ENCODE results near the gene SLC2A9.

Gene SLC2A9

GRCh38 chr4:10041036-10041435, 19.7 kb upstream of the SLC2A9 start:
- no peak for DNase-seq

GRCh38 chr4:10040049-10040892, 19.0 kb upstream of the SLC2A9 start:
- DNase-seq = no peak

- no peak for DNase-seq
Observed at GRCh38 chr4:10036807-10037342, 15.6 kb upstream of the SLC2A9 start.

DNA sequence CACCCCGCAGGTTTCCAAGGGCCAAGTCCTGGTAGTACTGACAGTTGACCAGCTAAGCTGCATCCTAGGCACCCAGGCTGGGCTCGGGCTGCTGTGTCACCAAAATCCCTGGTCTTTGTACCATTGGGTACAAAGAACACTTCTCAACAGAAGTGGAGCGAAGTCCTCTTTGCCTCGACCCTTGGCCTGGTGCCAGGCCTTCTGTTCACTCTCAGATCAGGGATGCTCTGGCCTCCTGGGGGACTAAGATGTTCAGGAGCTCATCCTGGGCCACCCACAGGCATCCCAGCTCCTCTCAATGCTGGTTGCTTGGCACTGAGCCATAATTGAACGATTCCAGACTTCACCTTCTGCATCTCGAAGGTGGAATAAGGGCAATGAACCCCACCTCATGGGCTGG, 13.8 kb upstream of the SLC2A9 start:
- no peak for DNase-seq

DNA sequence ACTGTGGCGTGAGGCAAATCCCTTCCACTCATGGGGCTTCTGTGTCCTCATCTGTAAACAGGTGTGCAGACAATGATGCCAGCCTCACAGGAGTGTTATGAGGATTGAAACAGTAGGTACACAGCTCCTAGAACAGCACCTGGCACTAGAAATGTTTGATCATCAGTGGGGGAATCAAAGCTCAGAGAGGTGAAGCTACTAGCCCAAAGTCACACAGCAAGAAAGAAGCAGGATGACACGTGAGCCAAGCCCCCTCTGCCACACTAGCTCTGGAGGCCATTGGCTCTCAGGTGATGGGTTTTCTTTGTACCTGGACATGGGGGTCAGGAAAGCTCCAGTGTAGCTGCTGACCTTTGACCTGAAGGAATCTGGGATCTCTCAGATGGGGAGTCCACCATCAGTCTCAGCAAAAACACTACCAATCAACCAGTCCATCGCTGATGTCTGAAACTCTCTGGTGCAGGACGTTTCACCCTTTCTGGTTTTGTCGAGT, 13.4 kb upstream of the SLC2A9 start:
- DNase-seq = no peak

GRCh38 chr4:10034136-10034535, 12.8 kb upstream of the SLC2A9 start:
- no peak for DNase-seq

- no peak for DNase-seq
Observed at GRCh38 chr4:10033191-10033881, 12.0 kb upstream of the SLC2A9 start.

GRCh38 chr4:10032625-10033024, 11.3 kb upstream of the SLC2A9 start:
- no peak for DNase-seq

- DNase-seq = no peak
Observed at GRCh38 chr4:10031668-10032590, 10.6 kb upstream of the SLC2A9 start.

GRCh38 chr4:10030972-10031667, 9.8 kb upstream of the SLC2A9 start:
- DNase-seq = no peak

DNA sequence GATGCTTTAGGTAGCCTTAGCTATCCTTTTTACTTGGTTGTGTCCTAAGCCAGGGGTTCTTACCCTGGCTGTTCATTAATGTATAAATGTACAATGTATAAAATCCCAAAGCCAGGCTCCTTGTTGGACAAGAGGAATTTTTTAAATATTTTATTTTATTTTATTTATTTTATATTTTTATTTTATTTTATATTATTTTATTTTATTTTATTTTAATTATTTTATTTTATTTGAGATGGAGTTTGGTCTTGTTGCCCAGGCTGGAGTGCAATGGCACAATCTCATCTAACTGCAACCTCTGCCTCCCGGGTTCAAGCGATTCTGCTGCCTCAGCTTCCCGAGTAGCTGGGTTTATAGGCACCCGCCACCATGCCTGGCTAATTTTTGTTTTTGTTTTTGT, 8.1 kb upstream of the SLC2A9 start:
- DNase-seq = no peak

GRCh38 chr4:10028910-10029309, 7.6 kb upstream of the SLC2A9 start:
- DNase-seq = no peak

DNA sequence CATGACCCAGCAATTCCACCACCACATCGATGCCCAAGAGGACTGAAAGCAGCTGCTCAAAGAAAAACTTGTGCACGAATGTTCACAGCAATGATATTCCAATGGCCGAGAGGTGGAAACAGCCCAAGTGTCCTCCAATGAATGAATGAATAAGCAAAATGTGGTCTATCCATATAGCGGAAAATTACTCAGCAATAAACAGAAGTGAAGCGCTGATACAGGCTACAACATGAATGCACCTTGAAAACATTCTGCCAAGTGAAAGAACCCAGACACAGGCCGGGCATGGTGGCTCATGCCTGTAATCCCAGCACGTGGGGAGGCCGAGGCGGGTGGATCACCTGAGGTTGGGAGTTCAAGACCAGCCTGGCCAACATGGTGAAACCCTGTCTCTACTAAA, 5.2 kb upstream of the SLC2A9 start:
- DNase-seq = no peak

GRCh38 chr4:10025230-10025806, 4.0 kb upstream of the SLC2A9 start:
- no peak for DNase-seq

- DNase-seq = no peak
Observed at GRCh38 chr4:10024303-10024702, 3.0 kb upstream of the SLC2A9 start.

- no peak for DNase-seq
Observed at GRCh38 chr4:10023806-10024205, 2.5 kb upstream of the SLC2A9 start.

GRCh38 chr4:10023050-10023419, 1.7 kb upstream of the SLC2A9 start:
- no peak for DNase-seq

- DNase-seq = no peak
Observed at GRCh38 chr4:10022346-10023049, 1.2 kb upstream of the SLC2A9 start.

- DNase-seq = no peak
Observed at GRCh38 chr4:10021653-10022023, 341 bp upstream of the SLC2A9 start.

- no peak for DNase-seq
Observed at GRCh38 chr4:10020106-10020505, 1.2 kb downstream of the SLC2A9 start.

DNA sequence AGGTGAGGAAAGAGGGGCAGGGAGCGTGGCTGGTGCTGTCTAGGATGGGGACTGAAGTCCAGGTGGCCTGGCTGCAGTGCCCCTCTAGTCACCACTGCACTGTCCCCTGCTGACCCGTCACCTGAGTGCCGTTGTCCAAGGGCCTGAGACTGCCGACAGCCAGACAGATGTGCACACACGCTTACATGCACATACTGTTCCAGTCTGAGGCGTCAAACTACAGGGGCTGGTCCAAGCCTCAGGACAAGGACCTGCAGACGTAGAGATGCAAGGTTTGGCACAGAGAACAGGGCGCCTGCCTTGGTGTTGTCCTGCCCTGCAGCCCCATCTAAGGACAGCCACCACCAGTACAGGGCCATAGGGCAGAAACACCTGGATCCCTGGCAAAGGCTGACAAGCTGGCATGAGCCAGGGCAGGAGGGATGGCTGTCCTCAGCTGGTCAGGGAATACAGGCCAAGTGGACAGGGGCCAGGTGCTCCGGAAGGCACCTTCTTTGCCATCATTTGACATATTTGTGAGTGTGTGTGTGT, 1.7 kb downstream of the SLC2A9 start:
- no peak for DNase-seq

Data from COR-L47 (cell line).